GM21723 (cell line): ENCODE data around the gene SPEG.

ENCODE experiments used
- ATAC-seq: cut with Tn5 transposase; IDR thresholded peaks from one replicate; pipeline ENCODE4 v1.9.1; 2021; ENCODE audit warnings: mild to moderate bottlenecking, moderate library complexity; ENCODE audit not compliant: unreplicated experiment

Gene SPEG

DNA sequence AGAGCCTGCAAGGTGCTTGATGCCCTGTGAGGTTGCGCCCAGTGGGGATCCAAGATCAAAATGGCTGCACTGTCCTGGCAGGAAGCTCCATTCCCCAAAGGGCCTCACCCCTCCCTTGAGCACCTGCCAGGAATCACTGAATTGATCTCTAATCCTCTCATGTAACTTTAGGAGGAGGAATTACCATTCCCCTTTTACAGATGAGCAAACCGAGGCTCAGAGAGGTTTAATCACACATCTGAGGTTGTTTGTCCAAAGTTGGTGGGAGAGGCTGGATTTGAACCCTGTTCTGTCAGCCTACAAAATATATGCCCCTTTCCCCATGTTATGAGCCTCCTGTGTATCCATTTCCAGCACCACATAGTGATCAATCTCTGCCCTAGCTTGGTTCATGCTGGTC lies 90.2 kb downstream of the SPEG start:
- ATAC-seq = no peak

DNA sequence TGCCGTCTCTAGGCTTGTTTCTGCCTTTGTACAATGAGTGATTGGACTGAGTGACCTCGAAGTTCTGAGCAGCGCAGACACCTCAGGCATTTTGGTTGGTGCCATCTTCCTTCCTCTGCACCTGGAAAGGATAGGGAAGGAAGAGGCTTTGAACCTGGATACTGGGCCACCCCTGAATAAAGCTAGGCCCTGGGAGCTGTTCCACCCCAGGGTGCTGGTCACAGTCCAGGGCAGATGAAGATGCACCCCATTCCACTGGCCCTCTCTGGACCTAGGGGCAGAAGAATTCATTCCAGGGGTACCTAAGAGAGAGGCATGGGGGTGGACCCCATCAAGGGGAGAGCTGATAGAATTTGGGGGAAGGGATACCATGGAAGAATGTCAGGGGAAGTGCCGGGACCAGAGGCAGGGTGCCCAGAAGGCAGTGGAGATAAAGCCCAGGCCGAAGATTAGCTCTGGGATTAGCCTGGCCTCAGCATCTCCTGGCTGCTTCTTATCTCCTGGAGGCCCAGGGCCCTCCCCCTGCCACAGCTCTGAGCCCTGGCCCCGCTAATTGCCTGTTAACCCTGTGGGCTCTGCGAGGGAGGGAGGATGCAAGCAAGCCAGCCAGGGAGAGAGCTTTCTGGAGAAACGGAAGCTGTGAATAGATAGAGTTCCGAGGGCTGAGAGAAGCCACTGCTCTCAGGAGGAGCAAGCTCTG lies 91.0 kb downstream of the SPEG start:
- ATAC-seq = no peak

DNA sequence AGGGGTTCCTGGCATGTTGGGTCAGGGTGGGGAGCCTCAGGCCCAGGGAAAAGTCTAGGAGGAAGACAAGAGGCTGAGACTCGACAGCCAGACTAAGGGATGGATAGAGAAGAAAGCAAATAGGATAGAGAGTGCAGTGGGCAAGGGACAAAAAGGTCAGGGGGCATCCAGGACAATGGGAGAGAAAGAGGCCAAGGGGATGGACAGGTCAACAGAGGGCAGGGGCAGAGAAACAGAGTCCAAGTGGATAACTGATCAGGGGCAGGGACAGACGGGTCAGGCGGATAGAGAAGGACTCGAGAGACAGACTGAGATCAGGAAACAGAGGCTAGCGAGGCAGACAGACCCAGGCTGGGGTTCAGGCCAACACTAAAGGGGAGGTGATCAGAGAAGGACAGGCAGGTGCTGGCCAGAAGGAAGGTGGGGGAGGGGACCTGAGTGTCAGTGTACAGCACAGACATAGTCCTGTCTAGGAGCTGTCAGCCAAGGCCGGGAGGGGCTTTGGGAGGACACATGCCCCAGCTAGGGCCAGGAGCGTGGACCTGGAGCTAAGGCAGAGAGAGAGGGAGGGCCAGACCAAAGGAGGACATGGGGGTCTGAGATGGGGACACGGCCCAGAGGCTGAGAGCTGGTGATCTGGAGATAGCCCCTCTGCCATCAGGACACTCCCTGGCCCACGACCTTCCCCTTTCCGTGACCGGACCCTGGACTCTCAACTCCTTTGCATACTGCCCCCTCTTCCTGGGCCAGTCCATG lies 91.9 kb downstream of the SPEG start:
- no peak for ATAC-seq

DNA sequence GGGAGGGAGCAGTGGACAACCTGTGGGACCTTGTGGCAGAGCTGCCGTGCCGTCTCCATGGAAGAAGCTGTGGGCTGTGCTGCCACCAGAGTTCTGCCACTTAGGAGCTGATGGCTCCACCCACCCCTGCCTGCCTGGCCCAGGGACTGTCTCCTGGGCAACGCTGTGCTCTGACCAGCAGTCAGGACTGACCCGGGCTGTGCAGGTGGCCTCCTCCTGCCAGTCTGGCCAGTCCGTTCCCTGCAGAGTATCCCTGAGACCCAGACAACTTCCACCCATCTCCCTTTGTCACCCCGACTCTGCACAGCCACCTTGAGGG lies 92.4 kb downstream of the SPEG start:
- ATAC-seq = no peak

- ATAC-seq = no peak
Observed at GRCh38 chr2:219527472-219527871, 92.8 kb downstream of the SPEG start.

GRCh38 chr2:219530048-219530963 lies 95.7 kb downstream of the SPEG start:
- peak; percentile 96 for ATAC-seq

- no peak for ATAC-seq
Observed at GRCh38 chr2:219531639-219532377, 97.2 kb downstream of the SPEG start.

- ATAC-seq = no peak
Observed at GRCh38 chr2:219532378-219532649, 97.7 kb downstream of the SPEG start.

GRCh38 chr2:219533930-219534661 lies 99.5 kb downstream of the SPEG start:
- no peak for ATAC-seq

DNA sequence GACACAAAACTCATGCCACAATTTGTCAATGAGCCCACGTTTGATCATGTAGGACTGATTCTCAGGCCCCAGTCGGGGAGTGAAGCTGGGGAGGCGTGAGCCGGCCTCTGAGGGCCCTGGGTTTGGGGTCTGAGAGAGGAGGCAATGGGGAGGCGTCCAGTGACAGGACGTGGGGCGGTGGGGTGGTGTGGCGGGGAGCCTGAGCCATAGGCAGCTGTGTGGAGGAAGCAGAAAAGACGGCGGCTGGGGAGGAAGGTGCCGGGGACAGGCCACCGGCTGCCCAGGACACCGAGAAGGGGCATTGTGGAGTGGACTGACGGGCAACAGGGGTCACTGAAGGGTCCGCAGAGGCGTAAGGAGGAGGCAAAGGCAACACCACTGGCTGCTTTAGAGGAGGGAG lies 101.8 kb downstream of the SPEG start:
- no peak for ATAC-seq

- ATAC-seq = no peak
Observed at GRCh38 chr2:219536967-219537366, 102.3 kb downstream of the SPEG start.

DNA sequence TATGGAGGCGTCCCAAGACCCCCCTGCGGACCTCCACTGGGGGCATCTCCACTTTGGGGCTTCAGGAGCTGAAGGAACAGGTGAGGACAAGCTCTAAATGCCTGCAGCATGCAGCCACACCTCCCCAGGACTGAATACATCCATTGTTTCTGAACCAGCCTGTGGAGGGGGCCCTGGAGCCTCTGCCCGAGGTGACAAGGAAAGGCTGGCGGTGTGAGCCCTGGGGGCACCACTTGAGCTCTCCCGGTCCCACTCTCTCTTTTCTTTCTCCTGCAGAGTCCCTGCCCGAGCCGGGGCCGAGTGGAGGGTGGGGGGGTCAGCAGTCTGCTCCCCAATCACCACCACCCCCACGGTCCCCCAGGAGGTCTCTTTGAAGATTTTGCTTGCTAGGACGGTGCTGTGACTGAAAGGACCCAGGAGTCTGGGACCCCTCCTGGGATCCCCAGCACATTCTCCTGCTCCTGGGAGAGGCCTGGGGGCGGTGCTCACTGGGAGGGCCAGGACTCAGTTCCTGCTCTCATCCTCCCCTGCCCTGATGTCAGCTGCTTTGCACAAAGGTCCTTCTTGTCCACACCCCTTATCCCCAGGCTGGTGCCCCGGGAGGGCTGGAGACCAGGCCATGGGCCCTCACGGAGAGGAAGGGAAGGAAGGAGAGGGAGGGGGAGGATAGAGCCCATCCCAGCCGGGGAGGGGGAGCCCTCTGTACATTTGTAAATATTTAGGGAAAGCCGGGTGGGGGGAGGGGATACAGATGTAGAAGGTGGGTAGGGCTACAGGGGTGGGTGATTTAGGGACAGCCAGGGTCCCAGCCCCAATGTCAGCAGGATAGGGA lies 103.2 kb downstream of the SPEG start:
- no peak for ATAC-seq

- ATAC-seq = no peak
Observed at GRCh38 chr2:219538504-219538951, 103.9 kb downstream of the SPEG start.

- ATAC-seq = no peak
Observed at GRCh38 chr2:219538956-219539788, 104.5 kb downstream of the SPEG start.

DNA sequence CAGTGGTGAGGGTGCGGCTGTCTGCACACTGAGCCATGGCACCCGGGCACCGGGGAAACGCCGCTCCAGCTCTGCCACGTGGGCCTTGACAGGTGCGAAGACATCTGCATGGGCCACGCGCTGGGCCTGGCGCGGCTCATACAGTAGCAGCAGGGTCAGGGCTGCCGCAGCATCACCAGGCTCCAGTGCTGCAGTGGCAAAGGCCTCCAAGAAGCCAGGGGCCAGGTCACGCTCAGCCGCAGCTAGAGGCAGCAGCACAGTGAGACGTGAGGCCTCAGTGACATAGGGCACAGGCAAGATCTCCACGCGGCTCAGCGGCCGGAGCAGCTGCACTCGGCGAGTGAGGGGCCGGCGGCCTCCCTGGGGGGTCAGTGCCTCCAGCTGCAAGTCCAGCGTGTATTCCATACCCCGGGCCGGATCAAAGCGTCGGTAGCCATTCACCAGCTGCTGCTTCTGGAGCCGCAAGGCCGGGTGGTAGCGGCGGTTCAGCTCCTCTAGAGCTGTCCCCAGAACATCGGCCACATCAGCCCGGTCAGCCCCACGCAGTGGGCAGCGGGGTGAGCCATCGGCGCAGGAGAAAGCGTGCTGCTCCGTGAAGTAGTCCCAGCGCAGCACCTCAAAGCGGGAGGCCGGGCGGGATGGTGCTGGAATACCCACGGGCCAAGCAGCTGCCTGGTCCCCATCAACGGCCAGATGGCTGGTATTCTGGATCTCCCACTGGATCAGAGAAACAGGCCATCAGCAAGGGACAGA lies 105.5 kb downstream of the SPEG start:
- ATAC-seq = no peak

GRCh38 chr2:219540784-219541504 lies 106.3 kb downstream of the SPEG start:
- ATAC-seq = no peak

DNA sequence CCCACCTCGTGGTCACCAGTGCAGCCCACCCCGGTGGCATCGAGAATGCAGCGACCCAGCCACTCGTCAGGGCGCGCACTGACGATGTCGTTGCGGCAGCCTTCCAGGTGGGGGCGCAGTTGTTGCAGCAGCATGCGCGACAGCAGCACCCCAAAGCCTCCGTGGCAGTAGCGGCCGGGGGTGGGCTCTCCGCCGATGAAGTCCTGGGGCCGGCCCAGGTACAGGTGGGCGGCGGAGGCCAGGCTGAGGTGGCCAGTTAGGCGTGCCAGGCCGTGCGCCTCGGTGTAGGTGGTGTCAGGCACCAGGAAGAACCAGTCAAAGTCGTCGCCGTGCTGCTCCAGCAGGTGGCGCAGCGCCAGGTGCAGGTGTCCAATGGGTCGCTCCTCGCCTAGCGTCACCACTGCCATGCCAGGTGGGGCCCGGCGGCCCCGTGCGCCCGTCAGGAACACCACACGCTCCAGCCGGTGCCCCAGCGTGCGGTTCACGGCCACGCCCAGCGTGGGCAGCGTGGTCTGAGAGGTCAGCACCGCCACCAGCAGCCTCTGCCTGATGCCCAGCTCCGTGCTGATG lies 107.1 kb downstream of the SPEG start:
- peak; percentile 54 for ATAC-seq
